T follicular helper cell (primary cell): ENCODE data around the gene CCNE1.
"Not testable (repeated sequence)": the region's sequence is repeated elsewhere in the genome, so short reads cannot be mapped to it uniquely, and the experiment has no call there.

Source experiments
- DNase-seq: peaks from one replicate; pipeline ENCODE4 v3.0.0-alpha.2; 2020; ENCODE audit warnings: low read depth

The CCNE1 gene

GRCh38 chr19:29815231-29815630, 3.4 kb downstream of the CCNE1 start:
- no peak for DNase-seq

GRCh38 chr19:29817316-29817715, 5.5 kb downstream of the CCNE1 start:
- no peak for DNase-seq

GRCh38 chr19:29819300-29819699, 7.5 kb downstream of the CCNE1 start:
- no peak for DNase-seq

- no peak for DNase-seq
These were observed 8.2 kb downstream of the CCNE1 start for GRCh38 chr19:29819986-29820385.

- no peak for DNase-seq
These were observed 12.0 kb downstream of the CCNE1 start for GRCh38 chr19:29823581-29824330.

GRCh38 chr19:29825263-29825662, 13.5 kb downstream of the CCNE1 start:
- not testable (repeated sequence) for DNase-seq

GRCh38 chr19:29831041-29831548, 19.3 kb downstream of the CCNE1 start:
- DNase-seq, result peak; percentile 53

GRCh38 chr19:29831686-29832085, 19.9 kb downstream of the CCNE1 start:
- no peak for DNase-seq

GRCh38 chr19:29832801-29833200, 21.0 kb downstream of the CCNE1 start:
- no peak for DNase-seq

- no peak for DNase-seq
These were observed 21.9 kb downstream of the CCNE1 start for GRCh38 chr19:29833614-29834261.

- no peak for DNase-seq
These were observed 23.4 kb downstream of the CCNE1 start for GRCh38 chr19:29834991-29835846.

- no peak for DNase-seq
These were observed 24.6 kb downstream of the CCNE1 start for GRCh38 chr19:29836409-29836825.

- DNase-seq, result no peak
These were observed 25.7 kb downstream of the CCNE1 start for GRCh38 chr19:29837448-29837981.

- DNase-seq, result no peak
These were observed 26.2 kb downstream of the CCNE1 start for GRCh38 chr19:29837996-29838395.

- DNase-seq, result no peak
These were observed 28.5 kb downstream of the CCNE1 start for GRCh38 chr19:29840066-29840950.

- no peak for DNase-seq
These were observed 29.4 kb downstream of the CCNE1 start for GRCh38 chr19:29841209-29841558.

- DNase-seq, result no peak
These were observed 30.0 kb downstream of the CCNE1 start for GRCh38 chr19:29841559-29842367.

GRCh38 chr19:29842471-29843179, 30.8 kb downstream of the CCNE1 start:
- no peak for DNase-seq

- DNase-seq, result no peak
These were observed 31.6 kb downstream of the CCNE1 start for GRCh38 chr19:29843180-29844051.
